Hepatocyte (in vitro differentiated cells): ENCODE measurements around the gene TOP3A. TPM values are rescaled to one million over a fixed set of nuclear protein-coding genes. Genes with fewer than 3 reads are reported as not detected.

Experiments used
- DNase-seq: peaks from one replicate; pipeline ENCODE4 v3.0.0-alpha.2; 2016; ENCODE audit warnings: low spot score
- H2AFZ ChIP-seq: fragments of 200-600 bp; sonication (generic); 2 replicates; pipeline ENCODE4 v1.6.0; 2016; ENCODE audit warnings: antibody characterized with exemption, mild to moderate bottlenecking
- H3K27ac ChIP-seq: fragments of 200-600 bp; sonication (generic); 2 replicates; pipeline ENCODE4 v1.5.1; 2016; ENCODE audit warnings: mild to moderate bottlenecking
- H3K27me3 ChIP-seq: fragments of 200-600 bp; sonication (generic); 2 replicates; pipeline ENCODE4 v1.6.1; 2016
- H3K36me3 ChIP-seq: fragments of 200-600 bp; sonication (generic); replicated peaks from 2 replicates; pipeline ENCODE4 v1.5.1; 2016; ENCODE audit warnings: low read depth; ENCODE audit not compliant: insufficient read depth
- H3K4me1 ChIP-seq: fragments of 200-600 bp; sonication (generic); 2 replicates; pipeline ENCODE4 v1.5.1; 2016; ENCODE audit warnings: mild to moderate bottlenecking, moderate library complexity; ENCODE audit not compliant: insufficient read depth
- H3K4me2 ChIP-seq: fragments of 200-600 bp; sonication (generic); 2 replicates; pipeline ENCODE4 v1.6.0; 2016
- H3K4me3 ChIP-seq: fragments of 200-600 bp; sonication (generic); 2 replicates; pipeline ENCODE4 v1.5.1; 2016; ENCODE audit warnings: mild to moderate bottlenecking
- H3K79me2 ChIP-seq: fragments of 200-600 bp; sonication (generic); 2 replicates; pipeline ENCODE4 v1.6.0; 2017; ENCODE audit warnings: mild to moderate bottlenecking
- H3K9me2 ChIP-seq: fragments of 200-600 bp; sonication (generic); replicated peaks from 2 replicates; pipeline ENCODE4 v1.6.0; 2017; ENCODE audit warnings: mild to moderate bottlenecking; ENCODE audit not compliant: insufficient read depth
- H3K9me3 ChIP-seq: fragments of 200-600 bp; sonication (generic); 2 replicates; pipeline ENCODE4 v1.5.1; 2016; ENCODE audit warnings: low read depth, mild to moderate bottlenecking
- H4K20me1 ChIP-seq: fragments of 200-600 bp; sonication (generic); 2 replicates; pipeline ENCODE4 v1.6.0; 2016; ENCODE audit warnings: mild to moderate bottlenecking; ENCODE audit not compliant: insufficient read depth, poor library complexity, severe bottlenecking
- CTCF ChIP-seq: fragments of 200-600 bp; sonication (generic); IDR thresholded peaks from 2 replicates; pipeline ENCODE4 v1.5.1; 2016; ENCODE audit warnings: antibody characterized with exemption, mild to moderate bottlenecking; ENCODE audit not compliant: poor library complexity
- EZH2 ChIP-seq: fragments of 200-600 bp; sonication (generic); IDR thresholded peaks from 2 replicates; pipeline ENCODE4 v1.6.1; 2016; ENCODE audit warnings: antibody characterized with exemption, mild to moderate bottlenecking, borderline replicate concordance
- EZH2phosphoT487 ChIP-seq: fragments of 200-600 bp; sonication (generic); IDR thresholded peaks from one replicate; pipeline ENCODE4 v1.6.1; 2018; ENCODE audit warnings: antibody characterized with exemption, mild to moderate bottlenecking, low read depth, moderate library complexity; ENCODE audit not compliant: unreplicated experiment, severe bottlenecking
- WGBS: methylation state at CpG from one replicate; pipeline ENCODE4 v1.1.6; 2016; ENCODE audit warnings: low lambda C conversion rate; ENCODE audit errors: missing lambda C conversion rate; 5-methylcytosine and 5-hydroxymethylcytosine counted together
- polyA plus RNA-seq: library from polyadenylated mRNA; unstranded; fragments of >200 nt; fragmentation: Nextera tagmentation; extraction: Ambion mirVana; gene quantifications from 2 replicates; pipeline ENCODE4 v1.2.1, GENCODE V29; 2016
- total RNA-seq: library from RNA; depleted of rRNA; stranded (reverse); fragments of >200 nt; gene quantifications from 2 replicates; pipeline ENCODE4 v1.2.3, GENCODE V29; 2014

Gene TOP3A
- total and polyA plus RNA-seq, 2 experiments from 2014 or later, result 15.5 to 24.3 TPM

- Histone ChIP-seq H3K4me3 (no peak overlapping the region), H3K4me1 (no peaks in the 10 kb centered on the region), H3K9me2 (no peaks in the 10 kb centered on the region), H3K9me3 (no peaks in the 10 kb centered on the region), H3K36me3 (no peaks in the 10 kb centered on the region), H2AFZ (no peak overlapping the region), H3K27me3 (no peaks in the 10 kb centered on the region), H3K27ac (no peak overlapping the region), H4K20me1 (no peaks in the 10 kb centered on the region), H3K4me2 (no peak overlapping the region), H3K79me2 (peaks cover 3% of the 10 kb centered on the region)
- TF ChIP-seq EZH2, result no peak
- no peak for TF ChIP-seq CTCF
- TF ChIP-seq EZH2phosphoT487, result no peak
- DNase-seq, result no peak
- WGBS, result 100% methylated on average over 2 of the region's 2 CpGs
Measured at GRCh38 chr17:18326039-18326438, 11.2 kb upstream of the TOP3A start.

- peaks cover 8% of the 10 kb centered on the region for H3K4me1 ChIP-seq
- peaks cover 18% of the 10 kb centered on the region for H3K79me2 ChIP-seq
- H4K20me1 ChIP-seq, result peaks cover 13% of the 10 kb centered on the region
- no peak overlapping the region for H3K4me2 ChIP-seq
- no peak overlapping the region for H2AFZ ChIP-seq
- H3K27ac ChIP-seq, result no peak overlapping the region
- no peak for TF ChIP-seq EZH2phosphoT487
- no peak for TF ChIP-seq CTCF
- TF ChIP-seq EZH2, result no peak
- H3K36me3 ChIP-seq, result no peaks in the 10 kb centered on the region
- H3K27me3 ChIP-seq, result no peaks in the 10 kb centered on the region
- no peaks in the 10 kb centered on the region for H3K9me2 ChIP-seq
- no peak overlapping the region for H3K4me3 ChIP-seq
- no peaks in the 10 kb centered on the region for H3K9me3 ChIP-seq
- no peak for DNase-seq
- 97% methylated on average over 27 of the region's 27 CpGs for WGBS
Measured at GRCh38 chr17:18324140-18325050, 9.6 kb upstream of the TOP3A start.

GRCh38 chr17:18323507-18324139 is 8.8 kb upstream of the TOP3A start:
- TF ChIP-seq CTCF (no peak), EZH2phosphoT487 (no peak), EZH2 (no peak)
- Histone ChIP-seq H3K27ac (no peak overlapping the region), H4K20me1 (peaks cover 17% of the 10 kb centered on the region), H3K79me2 (peaks cover 26% of the 10 kb centered on the region), H3K4me1 (peaks cover 16% of the 10 kb centered on the region), H3K27me3 (no peaks in the 10 kb centered on the region), H2AFZ (no peak overlapping the region), H3K36me3 (no peaks in the 10 kb centered on the region), H3K4me3 (no peak overlapping the region), H3K9me2 (no peaks in the 10 kb centered on the region), H3K4me2 (no peak overlapping the region), H3K9me3 (no peaks in the 10 kb centered on the region)
- WGBS, result 90% methylated on average over 16 of the region's 16 CpGs
- DNase-seq, result no peak
